PC-9 (cell line): ENCODE results near the gene CILP2. TPM values are rescaled to one million over a fixed set of nuclear protein-coding genes. Genes with fewer than 3 reads are reported as not detected.

Experiments
- BruUV-seq: library from RNA; stranded (reverse); fragments of 400-500 nt; replicated peaks from 2 replicates; lab custom pipeline; 2021; lab: Mats Ljungman, UMichigan
- CTCF ChIA-PET: fragments of 300-600 bp; sonication (Branson Sonifier 250); formaldehyde crosslinking; loops from one replicate; lab custom pipeline; 2022; ENCODE audit warnings: antibody characterized with exemption; lab: Charles Lee
- POLR2A ChIA-PET: fragments of 300-600 bp; sonication (Branson Sonifier 250); formaldehyde crosslinking; loops from one replicate; lab custom pipeline; 2022; ENCODE audit warnings: antibody characterized with exemption; ENCODE audit not compliant: unreplicated experiment; lab: Charles Lee
- DNase-seq, 2 experiments: peaks; one replicate each; pipeline versions ENCODE4 v3.0.0 to v3.0.0-alpha.2; 2015 to 2022; ENCODE audit warnings: mixed read lengths in 1 of 2
- H2AFZ ChIP-seq: fragments of 200-600 bp; sonication (generic); 2 replicates; pipeline ENCODE4 v1.8.1; 2017; ENCODE audit warnings: antibody characterized with exemption
- H3F3A ChIP-seq: fragments of 200-600 bp; sonication (generic); 2 replicates; pipeline ENCODE4 v1.8.1; 2017; ENCODE audit warnings: antibody characterized with exemption, mild to moderate bottlenecking, low read depth; ENCODE audit not compliant: insufficient read depth
- H3K27ac ChIP-seq: fragments of 200-600 bp; sonication (generic); 2 replicates; pipeline ENCODE4 v1.6.1; 2016; ENCODE audit warnings: mixed run types
- H3K27me3 ChIP-seq: fragments of 200-600 bp; sonication (generic); 2 replicates; pipeline ENCODE4 v1.6.1; 2016; ENCODE audit warnings: low read depth, mixed run types; ENCODE audit not compliant: insufficient read depth
- H3K36me3 ChIP-seq: fragments of 200-600 bp; sonication (generic); 2 replicates; pipeline ENCODE4 v1.6.1; 2016; ENCODE audit warnings: low read depth, mixed run types
- H3K4me1 ChIP-seq: fragments of 200-600 bp; sonication (generic); replicated peaks from 2 replicates; pipeline ENCODE4 v1.6.1; 2016; ENCODE audit warnings: mixed run types; ENCODE audit not compliant: insufficient read depth
- H3K4me2 ChIP-seq: fragments of 200-600 bp; sonication (generic); 2 replicates; pipeline ENCODE4 v1.6.1; 2017; ENCODE audit warnings: mixed run types
- H3K4me3 ChIP-seq: fragments of 200-600 bp; sonication (generic); 2 replicates; pipeline ENCODE4 v1.6.1; 2016; ENCODE audit warnings: mixed run types
- H3K79me2 ChIP-seq: fragments of 200-600 bp; sonication (generic); 2 replicates; pipeline ENCODE4 v1.6.1; 2017; ENCODE audit warnings: low read depth, mixed run types
- H3K9me2 ChIP-seq: fragments of 200-600 bp; sonication (generic); 2 replicates; pipeline ENCODE4 v1.8.1; 2017; ENCODE audit warnings: mild to moderate bottlenecking; ENCODE audit not compliant: insufficient read depth
- H3K9me3 ChIP-seq: fragments of 200-600 bp; sonication (generic); 2 replicates; pipeline ENCODE4 v1.8.1; 2016; ENCODE audit warnings: low read depth; ENCODE audit not compliant: insufficient read depth
- H4K20me1 ChIP-seq: fragments of 200-600 bp; sonication (generic); 2 replicates; pipeline ENCODE4 v1.8.1; 2017; ENCODE audit not compliant: insufficient read depth
- CTCF ChIP-seq: fragments of 200-600 bp; sonication (generic); conservative IDR thresholded peaks from 2 replicates; pipeline ENCODE4 v1.6.1; 2017; ENCODE audit warnings: mixed run types, antibody characterized with exemption, mild to moderate bottlenecking, moderate library complexity
- EZH2 ChIP-seq: fragments of 200-600 bp; sonication (generic); IDR thresholded peaks from 2 replicates; pipeline ENCODE4 v1.8.0; 2017; ENCODE audit warnings: antibody characterized with exemption, low read depth
- intact Hi-C: fragments of 100-400 bp; cut with micrococcal nuclease; formaldehyde crosslinking; loops from one replicate; pipeline ENCODE4 v1.10.0; 2022; ENCODE audit not compliant: unreplicated experiment
- total RNA-seq: library from RNA; stranded (reverse); gene quantifications from 2 replicates; pipeline ENCODE4 v1.2.3, GENCODE V29; 2021

CILP2 gene
- total RNA-seq, 1 experiment from 2014 or later, result 1.1 TPM

GRCh38 chr19:19498255-19498991 is 39.6 kb upstream of the CILP2 start:
- no peaks in the 10 kb centered on the region for H3K4me1 ChIP-seq
- POLR2A ChIA-PET, result no interaction called here
- no TSS peak for BruUV-seq
- 0 out of 2 replicates have a peak, but pooled peaks cover 6% of the 10 kb centered on the region for H3K79me2 ChIP-seq
- peaks cover 18% of the 10 kb centered on the region; the same call in 1 of the 2 replicates for H3K36me3 ChIP-seq
- no peak overlapping the region for H2AFZ ChIP-seq
- intact Hi-C loops, result no loop called here
- CTCF ChIA-PET, result no interaction called here
- no peak overlapping the region for H3K4me2 ChIP-seq
- peaks cover 15% of the 10 kb centered on the region for H4K20me1 ChIP-seq
- no peak overlapping the region for H3K4me3 ChIP-seq
- no peak overlapping the region for H3K27ac ChIP-seq
- no peaks in the 10 kb centered on the region for H3K9me3 ChIP-seq
- TF ChIP-seq CTCF, result no peak
- no peak for TF ChIP-seq EZH2
- no peak for DNase-seq
- H3K9me2 ChIP-seq, result no peaks in the 10 kb centered on the region
- peaks cover 5% of the 10 kb centered on the region; the same call in 1 of the 2 replicates for H3F3A ChIP-seq
- no peaks in the 10 kb centered on the region for H3K27me3 ChIP-seq

DNA sequence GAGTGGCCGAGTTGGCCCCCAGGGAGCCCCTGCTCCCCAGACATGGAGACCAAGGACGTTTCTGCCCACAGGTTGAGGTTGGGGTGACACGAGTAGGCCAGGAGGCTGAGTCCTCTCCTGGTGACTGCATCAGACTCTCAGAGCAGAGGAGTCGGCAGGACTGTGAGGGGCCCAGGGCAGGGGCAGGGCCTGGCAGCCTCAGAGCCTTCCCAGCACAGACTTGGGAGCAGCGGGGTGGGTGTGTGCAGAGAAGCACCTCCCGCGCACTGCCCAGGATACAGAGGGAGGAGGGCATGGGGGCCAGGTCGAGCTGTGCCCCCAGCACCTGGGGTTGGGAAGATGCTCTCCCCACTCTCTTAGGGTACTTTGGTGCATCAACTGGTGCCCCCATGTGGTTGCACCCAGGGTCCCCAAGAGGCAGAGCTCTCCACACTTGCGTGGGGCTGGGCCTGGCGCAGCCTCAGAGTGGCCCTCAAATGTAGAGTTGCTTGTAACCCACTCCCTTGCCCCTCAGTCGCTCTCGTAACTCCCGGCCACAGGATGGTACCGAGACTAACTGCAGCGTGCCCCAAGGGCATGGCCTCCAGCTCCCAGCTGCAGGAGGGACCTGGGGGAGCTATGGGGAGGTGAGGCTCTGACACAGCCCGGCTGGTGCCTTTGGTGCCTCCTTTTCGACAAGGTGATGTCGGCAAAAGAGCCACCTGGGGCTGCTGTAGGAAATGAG is 38.6 kb upstream of the CILP2 start:
- H3K4me3 ChIP-seq, result no peak overlapping the region
- H2AFZ ChIP-seq, result no peak overlapping the region
- no peak for DNase-seq
- H3K4me2 ChIP-seq, result no peak overlapping the region
- BruUV-seq, result no TSS peak
- ChIA-PET POLR2A (no interaction called here), CTCF (no interaction called here)
- peaks cover 15% of the 10 kb centered on the region for H4K20me1 ChIP-seq
- H3K9me3 ChIP-seq, result no peaks in the 10 kb centered on the region
- H3K36me3 ChIP-seq, result peaks cover 18% of the 10 kb centered on the region; the same call in 1 of the 2 replicates
- 0 out of 2 replicates have a peak, but pooled peaks cover 3% of the 10 kb centered on the region for H3K79me2 ChIP-seq
- H3K9me2 ChIP-seq, result no peaks in the 10 kb centered on the region
- intact Hi-C loops, result no loop called here
- H3K4me1 ChIP-seq, result no peaks in the 10 kb centered on the region
- no peaks in the 10 kb centered on the region for H3K27me3 ChIP-seq
- peaks cover 11% of the 10 kb centered on the region; the same call in 1 of the 2 replicates for H3F3A ChIP-seq
- H3K27ac ChIP-seq, result no peak overlapping the region
- no peak for TF ChIP-seq EZH2
- TF ChIP-seq CTCF, result no peak

GRCh38 chr19:19500975-19501644 is 37.0 kb upstream of the CILP2 start:
- H3K27me3 ChIP-seq, result no peaks in the 10 kb centered on the region
- ChIA-PET CTCF (no interaction called here), POLR2A (no interaction called here)
- no peaks in the 10 kb centered on the region for H3K4me1 ChIP-seq
- no peaks in the 10 kb centered on the region for H3K9me2 ChIP-seq
- H3K79me2 ChIP-seq, result no peaks in the 10 kb centered on the region
- peaks cover 9% of the 10 kb centered on the region for H4K20me1 ChIP-seq
- no peak for DNase-seq
- no TSS peak for BruUV-seq
- intact Hi-C loops, result no loop called here
- H3K36me3 ChIP-seq, result peaks cover 19% of the 10 kb centered on the region; the same call in 1 of the 2 replicates
- no peak overlapping the region for H3K4me3 ChIP-seq
- no peak for TF ChIP-seq CTCF
- no peak for TF ChIP-seq EZH2
- no peak overlapping the region for H2AFZ ChIP-seq
- H3K4me2 ChIP-seq, result no peak overlapping the region
- no peaks in the 10 kb centered on the region for H3K9me3 ChIP-seq
- H3F3A ChIP-seq, result peaks cover 19% of the 10 kb centered on the region; the same call in 1 of the 2 replicates
- no peak overlapping the region for H3K27ac ChIP-seq
